Measurements from ENCODE around the gene KSR1. TPM values are rescaled to one million over a fixed set of nuclear protein-coding genes. Genes with fewer than 3 reads are reported as not detected.
A peak's percentile ranks its signal among the peaks of the same experiment; 100 is the strongest.

Gene KSR1
- total RNA-seq, 1 donor from 2014 or later = 9.5 TPM

- DNase-seq = no peak
- intact Hi-C loops (cut with micrococcal nuclease) = no loop called here
- Histone ChIP-seq H3K4me1 (peaks cover 41% of the 10 kb centered on the region), H3K9me3 (replicated peaks) (no peaks in the 10 kb centered on the region), H3K36me3 (no peaks in the 10 kb centered on the region), H3K27me3 (ENCODE audit: low read depth) (no peaks in the 10 kb centered on the region), H3K27ac (replicated peaks) (no peak overlapping the region), H3K4me3 (no peak overlapping the region)
- no peak for TF ChIP-seq CTCF (IDR thresholded peaks at IDR 0.05; ENCODE audit: borderline replicate concordance)
Observed at GRCh38 chr17:27539152-27539551, 82.9 kb downstream of the KSR1 start.

GRCh38 chr17:27539794-27540317 is 83.6 kb downstream of the KSR1 start:
- no peak for DNase-seq
- TF ChIP-seq CTCF (IDR thresholded peaks at IDR 0.05; ENCODE audit: borderline replicate concordance) = no peak
- Histone ChIP-seq H3K4me3 (no peak overlapping the region), H3K9me3 (replicated peaks) (no peaks in the 10 kb centered on the region), H3K4me1 (peaks cover 40% of the 10 kb centered on the region), H3K36me3 (no peaks in the 10 kb centered on the region), H3K27ac (replicated peaks) (peak overlapping the region; percentile 71), H3K27me3 (ENCODE audit: low read depth) (no peaks in the 10 kb centered on the region)
- intact Hi-C loops (cut with micrococcal nuclease) = no loop called here

GRCh38 chr17:27540318-27541101 is 84.3 kb downstream of the KSR1 start:
- no peak for TF ChIP-seq CTCF (IDR thresholded peaks at IDR 0.05; ENCODE audit: borderline replicate concordance)
- H3K4me1 ChIP-seq = peaks cover 34% of the 10 kb centered on the region
- no peak overlapping the region for H3K4me3 ChIP-seq
- H3K9me3 ChIP-seq (replicated peaks) = no peaks in the 10 kb centered on the region
- H3K27me3 ChIP-seq (ENCODE audit: low read depth) = no peaks in the 10 kb centered on the region
- intact Hi-C loops (cut with micrococcal nuclease) = no loop called here
- H3K36me3 ChIP-seq = no peaks in the 10 kb centered on the region
- DNase-seq = peak; percentile 76
- peak overlapping the region; percentile 71 for H3K27ac ChIP-seq (replicated peaks)

- Histone ChIP-seq H3K27ac (replicated peaks) (peak overlapping the region; percentile 71), H3K9me3 (replicated peaks) (no peaks in the 10 kb centered on the region), H3K36me3 (no peaks in the 10 kb centered on the region), H3K27me3 (ENCODE audit: low read depth) (no peaks in the 10 kb centered on the region), H3K4me1 (peaks cover 24% of the 10 kb centered on the region), H3K4me3 (no peak overlapping the region)
- TF ChIP-seq CTCF (IDR thresholded peaks at IDR 0.05; ENCODE audit: borderline replicate concordance) = no peak
- intact Hi-C loops (cut with micrococcal nuclease) = no loop called here
- DNase-seq = no peak
Observed at GRCh38 chr17:27541301-27542023, 85.2 kb downstream of the KSR1 start.

GRCh38 chr17:27542841-27543463 is 86.7 kb downstream of the KSR1 start:
- H3K36me3 ChIP-seq = no peaks in the 10 kb centered on the region
- no peak for DNase-seq
- no peaks in the 10 kb centered on the region for H3K9me3 ChIP-seq (replicated peaks)
- no peak for TF ChIP-seq CTCF (IDR thresholded peaks at IDR 0.05; ENCODE audit: borderline replicate concordance)
- no peak overlapping the region for H3K27ac ChIP-seq (replicated peaks)
- no peak overlapping the region for H3K4me3 ChIP-seq
- intact Hi-C loops (cut with micrococcal nuclease) = no loop called here
- peaks cover 24% of the 10 kb centered on the region for H3K4me1 ChIP-seq
- H3K27me3 ChIP-seq (ENCODE audit: low read depth) = no peaks in the 10 kb centered on the region
